ENCODE results near the gene SMARCAL1. TPM values are rescaled to one million over a fixed set of nuclear protein-coding genes. Genes with fewer than 3 reads are reported as not detected.
"Not testable (repeated sequence)": the region's sequence is repeated elsewhere in the genome, so short reads cannot be mapped to it uniquely, and the experiment has no call there.

Gene SMARCAL1
- total RNA-seq, 6 donors from 2014 or later = 10.5 to 29.3 (median 18.3) TPM

DNA sequence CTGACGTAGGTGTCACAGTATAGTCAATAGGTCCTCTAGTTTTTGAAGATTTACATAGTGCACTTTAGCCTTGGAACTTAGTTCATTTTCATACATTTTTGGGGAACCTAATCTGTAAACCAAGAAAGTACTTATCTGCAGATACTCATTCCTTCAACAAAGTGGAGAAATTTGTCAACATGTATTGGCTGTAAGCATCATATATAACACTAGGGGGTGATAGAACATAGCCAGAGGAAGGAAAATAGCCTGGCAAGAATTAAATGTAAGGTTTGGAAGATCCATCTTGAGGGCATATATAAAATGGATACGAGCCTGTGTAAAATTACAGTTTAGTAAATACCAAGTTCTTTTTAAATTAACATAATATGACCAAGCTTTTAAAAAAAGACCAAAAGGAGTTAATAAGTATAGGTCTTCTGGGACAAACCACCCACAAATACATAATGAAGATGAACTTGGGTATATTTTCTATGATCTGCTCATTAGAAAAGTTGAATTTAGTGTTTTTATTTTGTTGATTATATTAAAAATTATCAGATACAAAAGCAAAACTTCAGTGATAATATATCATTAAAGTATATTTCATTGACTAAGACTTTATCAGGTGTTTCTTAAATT, 104.6 kb downstream of the SMARCAL1 start:
- WGBS, 2 donors = 44 to 47% methylated on average over 2 of the region's 2 CpGs
- H3K36me3 ChIP-seq = no peaks in the 10 kb centered on the region
- ATAC-seq (ENCODE audit: low FRiP score in 2 of 2) (peak in 1 of 2 donors; percentile 52), DNase-seq (no peak)
- H3K27ac ChIP-seq = no peak overlapping the region
- TF ChIP-seq, protein P1, sequence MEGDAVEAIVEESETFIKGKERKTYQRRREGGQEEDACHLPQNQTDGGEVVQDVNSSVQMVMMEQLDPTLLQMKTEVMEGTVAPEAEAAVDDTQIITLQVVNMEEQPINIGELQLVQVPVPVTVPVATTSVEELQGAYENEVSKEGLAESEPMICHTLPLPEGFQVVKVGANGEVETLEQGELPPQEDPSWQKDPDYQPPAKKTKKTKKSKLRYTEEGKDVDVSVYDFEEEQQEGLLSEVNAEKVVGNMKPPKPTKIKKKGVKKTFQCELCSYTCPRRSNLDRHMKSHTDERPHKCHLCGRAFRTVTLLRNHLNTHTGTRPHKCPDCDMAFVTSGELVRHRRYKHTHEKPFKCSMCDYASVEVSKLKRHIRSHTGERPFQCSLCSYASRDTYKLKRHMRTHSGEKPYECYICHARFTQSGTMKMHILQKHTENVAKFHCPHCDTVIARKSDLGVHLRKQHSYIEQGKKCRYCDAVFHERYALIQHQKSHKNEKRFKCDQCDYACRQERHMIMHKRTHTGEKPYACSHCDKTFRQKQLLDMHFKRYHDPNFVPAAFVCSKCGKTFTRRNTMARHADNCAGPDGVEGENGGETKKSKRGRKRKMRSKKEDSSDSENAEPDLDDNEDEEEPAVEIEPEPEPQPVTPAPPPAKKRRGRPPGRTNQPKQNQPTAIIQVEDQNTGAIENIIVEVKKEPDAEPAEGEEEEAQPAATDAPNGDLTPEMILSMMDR (IDR thresholded peaks at IDR 0.05) = peak; percentile 19 to 72 (median 50)
- no peak for TF ChIP-seq POLR2AphosphoS5 (IDR thresholded peaks at IDR 0.05)
- no peak for TF ChIP-seq POLR2A (IDR thresholded peaks at IDR 0.05)
- no peak for TF ChIP-seq EP300 (IDR thresholded peaks at IDR 0.05)
- H3K9me3 ChIP-seq = no peaks in the 10 kb centered on the region
- no peak overlapping the region for H3K4me3 ChIP-seq
- peaks cover 0 to 5% (median 0%) of the 10 kb centered on the region in 4 donors for H3K4me1 ChIP-seq
- no peaks in the 10 kb centered on the region for H3K27me3 ChIP-seq

GRCh38 chr2:216517447-216518225, 105.4 kb downstream of the SMARCAL1 start:
- Histone ChIP-seq H3K4me1 (peaks cover 0 to 5% (median 0%) of the 10 kb centered on the region in 4 donors), H3K27me3 (no peaks in the 10 kb centered on the region), H3K4me3 (no peak overlapping the region), H3K36me3 (no peaks in the 10 kb centered on the region), H3K9me3 (no peaks in the 10 kb centered on the region), H3K27ac (no peak overlapping the region)
- DNase-seq (no peak), ATAC-seq (ENCODE audit: low FRiP score in 2 of 2) (peak in 1 of 2 donors; percentile 60)
- no peak for TF ChIP-seq EP300 (IDR thresholded peaks at IDR 0.05)
- 80 to 83% methylated on average over 4 of the region's 4 CpGs for WGBS, 2 donors

DNA sequence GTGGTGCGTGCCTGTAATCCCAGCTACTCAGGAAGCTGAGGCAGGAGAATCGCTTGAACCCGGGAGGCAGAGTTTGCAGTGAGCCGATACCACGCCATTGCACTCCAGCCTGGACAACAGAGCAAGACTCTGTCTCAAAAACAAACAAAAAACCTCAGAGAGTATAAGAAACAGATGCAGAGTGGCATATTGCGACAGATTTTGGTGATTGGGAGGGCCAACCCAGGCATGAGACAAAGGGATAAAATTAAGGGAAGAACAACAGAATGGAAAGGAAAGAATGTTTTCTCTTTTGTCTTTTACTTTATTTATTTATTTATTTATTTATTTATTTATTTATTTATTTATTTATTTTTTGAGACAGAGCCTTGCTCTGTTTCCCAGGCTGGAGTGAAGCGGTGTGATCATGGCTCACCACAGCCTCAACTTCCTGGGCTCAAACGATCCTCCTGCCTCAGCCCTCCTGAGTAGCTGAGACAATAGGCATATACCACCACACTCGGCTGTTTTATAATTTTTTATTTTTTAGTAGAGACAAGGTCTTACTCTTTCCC, 106.4 kb downstream of the SMARCAL1 start:
- 80 to 93% methylated on average over 9 of the region's 9 CpGs for WGBS, 2 donors
- DNase-seq; H3K27me3 ChIP-seq; H3K36me3 ChIP-seq; H3K4me1 ChIP-seq; H3K4me3 ChIP-seq; ATAC-seq (ENCODE audit: low FRiP score in 2 of 2); H3K9me3 ChIP-seq; H3K27ac ChIP-seq: not testable (repeated sequence)

DNA sequence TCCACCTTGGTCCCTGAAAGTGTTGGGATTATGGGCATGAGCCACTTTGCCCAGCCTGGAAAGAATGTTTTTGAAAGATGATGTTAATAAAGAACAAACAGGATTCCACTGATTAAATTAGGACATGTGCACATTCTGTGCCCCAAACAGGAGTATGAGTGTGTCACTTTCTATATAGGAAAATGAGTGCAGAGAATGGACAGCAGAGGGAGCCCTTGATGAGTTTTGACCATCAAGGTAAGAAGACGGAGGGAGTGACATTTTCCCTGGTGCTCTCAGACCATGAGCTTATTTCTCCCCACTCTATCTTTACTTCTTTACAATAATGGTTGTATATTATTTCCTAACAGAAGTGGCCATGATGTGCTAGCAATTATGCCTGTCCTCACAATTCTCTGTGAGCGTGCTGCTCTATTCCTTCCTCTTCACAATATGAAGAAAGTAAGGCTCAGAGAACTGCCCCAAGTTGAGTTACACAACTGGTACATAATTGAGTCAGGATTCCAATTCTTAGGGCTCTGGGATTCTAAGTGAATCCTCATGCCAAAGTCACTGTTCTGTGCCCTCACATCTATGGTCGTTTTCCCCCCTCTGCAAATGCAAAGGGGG, 107.0 kb downstream of the SMARCAL1 start:
- peak; percentile 49 to 78 for ATAC-seq (ENCODE audit: low FRiP score in 2 of 2)
- H3K4me3 ChIP-seq = no peak overlapping the region
- DNase-seq = peak in 1 of 2 donors; percentile 50
- no peak overlapping the region for H3K27ac ChIP-seq
- 57 to 61% methylated on average over 3 of the region's 3 CpGs for WGBS, 2 donors
- no peaks in the 10 kb centered on the region for H3K36me3 ChIP-seq
- peaks cover 0 to 5% (median 0%) of the 10 kb centered on the region in 4 donors for H3K4me1 ChIP-seq
- H3K9me3 ChIP-seq = no peaks in the 10 kb centered on the region
- TF ChIP-seq EP300 (IDR thresholded peaks at IDR 0.05) (no peak), POLR2A (IDR thresholded peaks at IDR 0.05) (no peak), POLR2AphosphoS5 (IDR thresholded peaks at IDR 0.05) (no peak)
- TF ChIP-seq, protein P1 (IDR thresholded peaks at IDR 0.05) = peak; percentile 52 to 83 (median 76)
- H3K27me3 ChIP-seq = no peaks in the 10 kb centered on the region

GRCh38 chr2:216520112-216520511, 107.8 kb downstream of the SMARCAL1 start:
- WGBS, 2 donors = 90 to 100% methylated on average over 4 of the region's 4 CpGs
- no peak for ATAC-seq (ENCODE audit: low FRiP score in 2 of 2)

More at GRCh38 chr2:216520112-216520511, 107.8 kb downstream of the SMARCAL1 start:
- Histone ChIP-seq H3K9me3 (no peaks in the 10 kb centered on the region), H3K4me3 (no peak overlapping the region), H3K4me1 (peaks cover 0 to 5% (median 0%) of the 10 kb centered on the region in 4 donors), H3K27ac (no peak overlapping the region), H3K27me3 (no peaks in the 10 kb centered on the region), H3K36me3 (no peaks in the 10 kb centered on the region)
- no peak for TF ChIP-seq POLR2A (IDR thresholded peaks at IDR 0.05)
- TF ChIP-seq, protein P1 (IDR thresholded peaks at IDR 0.05) = no peak
- no peak for TF ChIP-seq POLR2AphosphoS5 (IDR thresholded peaks at IDR 0.05)
- no peak for TF ChIP-seq EP300 (IDR thresholded peaks at IDR 0.05)
- no peak for DNase-seq
